Parathyroid adenoma (tissue), 2 donors: ENCODE measurements around the gene RASSF4.
A peak's percentile ranks its signal among the peaks of the same experiment; 100 is the strongest.

Experiments used
- H2AFZ ChIP-seq: fragments of 300-600 bp; sonication (generic); one replicate; pipeline ENCODE4 v1.7.0; 2017; ENCODE audit warnings: antibody characterized with exemption, mild to moderate bottlenecking
- H3K27ac ChIP-seq: fragments of 300-600 bp; sonication (generic); one replicate; pipeline ENCODE4 v1.7.0; 2017
- H3K27me3 ChIP-seq: fragments of 300-600 bp; sonication (generic); one replicate; pipeline ENCODE4 v1.7.0; 2017; ENCODE audit warnings: low read length; ENCODE audit not compliant: control insufficient read depth, insufficient read depth
- H3K36me3 ChIP-seq: fragments of 300-600 bp; sonication (generic); one replicate; pipeline ENCODE4 v1.7.0; 2017; ENCODE audit warnings: low read length; ENCODE audit not compliant: control insufficient read depth, insufficient read depth
- H3K4me1 ChIP-seq: fragments of 300-600 bp; sonication (generic); one replicate; pipeline ENCODE4 v1.7.0; 2017; ENCODE audit warnings: control low read depth
- H3K4me2 ChIP-seq: fragments of 300-600 bp; sonication (generic); one replicate; pipeline ENCODE4 v1.7.0; 2017; ENCODE audit warnings: low read length
- H3K4me3 ChIP-seq: fragments of 300-600 bp; sonication (generic); one replicate; pipeline ENCODE4 v1.7.0; 2017; ENCODE audit warnings: low read depth, low read length
- H3K79me2 ChIP-seq: fragments of 300-600 bp; sonication (generic); one replicate; pipeline ENCODE4 v1.7.0; 2017; ENCODE audit warnings: control low read depth
- H3K9ac ChIP-seq: fragments of 300-600 bp; sonication (generic); one replicate; pipeline ENCODE4 v1.7.0; 2017; ENCODE audit warnings: mild to moderate bottlenecking
- H3K9me3 ChIP-seq: fragments of 300-600 bp; sonication (generic); one replicate; pipeline ENCODE4 v1.7.0; 2017; ENCODE audit warnings: low read length; ENCODE audit not compliant: control insufficient read depth
- TF ChIP-seq, protein P1 (sequence below): fragments of 300-600 bp; sonication (generic); IDR thresholded peaks from one replicate; pipeline ENCODE4 v1.7.0; 2017; ENCODE audit warnings: antibody characterized with exemption, mild to moderate bottlenecking
- donor health status: primary hyperparathyroidism.

Gene RASSF4

GRCh38 chr10:45000138-45000751, 40.6 kb downstream of the RASSF4 start:
- peak overlapping the region; percentile 64 for H3K4me3 ChIP-seq
- H2AFZ ChIP-seq: peak overlapping the region; percentile 82
- H3K79me2 ChIP-seq: no peaks in the 10 kb centered on the region
- TF ChIP-seq, protein P1, sequence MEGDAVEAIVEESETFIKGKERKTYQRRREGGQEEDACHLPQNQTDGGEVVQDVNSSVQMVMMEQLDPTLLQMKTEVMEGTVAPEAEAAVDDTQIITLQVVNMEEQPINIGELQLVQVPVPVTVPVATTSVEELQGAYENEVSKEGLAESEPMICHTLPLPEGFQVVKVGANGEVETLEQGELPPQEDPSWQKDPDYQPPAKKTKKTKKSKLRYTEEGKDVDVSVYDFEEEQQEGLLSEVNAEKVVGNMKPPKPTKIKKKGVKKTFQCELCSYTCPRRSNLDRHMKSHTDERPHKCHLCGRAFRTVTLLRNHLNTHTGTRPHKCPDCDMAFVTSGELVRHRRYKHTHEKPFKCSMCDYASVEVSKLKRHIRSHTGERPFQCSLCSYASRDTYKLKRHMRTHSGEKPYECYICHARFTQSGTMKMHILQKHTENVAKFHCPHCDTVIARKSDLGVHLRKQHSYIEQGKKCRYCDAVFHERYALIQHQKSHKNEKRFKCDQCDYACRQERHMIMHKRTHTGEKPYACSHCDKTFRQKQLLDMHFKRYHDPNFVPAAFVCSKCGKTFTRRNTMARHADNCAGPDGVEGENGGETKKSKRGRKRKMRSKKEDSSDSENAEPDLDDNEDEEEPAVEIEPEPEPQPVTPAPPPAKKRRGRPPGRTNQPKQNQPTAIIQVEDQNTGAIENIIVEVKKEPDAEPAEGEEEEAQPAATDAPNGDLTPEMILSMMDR: no peak
- no peaks in the 10 kb centered on the region for H3K4me1 ChIP-seq
- H3K27ac ChIP-seq: peak overlapping the region; percentile 78
- H3K27me3 ChIP-seq: no peaks in the 10 kb centered on the region
- no peak overlapping the region for H3K9ac ChIP-seq
- H3K36me3 ChIP-seq: no peaks in the 10 kb centered on the region
- H3K4me2 ChIP-seq: peak overlapping the region; percentile 78
- no peaks in the 10 kb centered on the region for H3K9me3 ChIP-seq

DNA sequence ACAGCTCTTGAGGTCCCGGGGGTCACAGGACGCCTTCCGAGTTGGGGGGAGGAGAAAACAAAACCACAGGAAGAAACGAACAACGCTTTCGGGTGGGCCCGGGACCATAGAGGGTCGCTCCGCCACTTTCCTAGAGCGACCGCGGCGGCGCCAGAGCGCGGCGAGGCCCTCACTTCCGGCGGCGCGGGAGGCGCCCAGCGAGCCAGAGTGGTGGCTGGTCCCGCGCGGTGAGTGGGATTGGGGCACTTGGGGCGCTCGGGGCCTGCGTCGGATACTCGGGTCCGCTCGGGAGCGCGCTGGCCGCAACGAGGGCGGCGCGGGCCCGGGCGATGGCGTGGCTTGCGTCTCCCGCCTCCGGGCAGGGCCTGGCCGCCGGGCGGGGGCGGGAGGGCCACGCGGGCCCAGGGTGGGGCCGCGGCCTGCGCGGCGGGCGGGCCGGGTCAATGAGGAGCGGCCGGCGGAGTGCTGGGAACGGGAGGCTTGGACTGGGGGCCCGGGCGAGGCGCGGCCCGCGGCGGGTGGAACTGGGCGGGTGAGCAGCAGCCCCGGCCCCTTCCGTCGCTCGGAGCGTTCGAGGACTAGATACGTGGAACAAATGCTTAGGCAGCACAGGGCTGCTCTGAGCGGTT, 41.3 kb downstream of the RASSF4 start, which contains the start of gene ZNF22:
Gene ZNF22 (plus strand): TSS at position 172 of the 629 bp plus-strand sequence. CDS start 2,446 bp downstream, outside the sequence.
- no peaks in the 10 kb centered on the region for H3K36me3 ChIP-seq
- H3K9ac ChIP-seq: no peak within 1 kb of the TSS
- H3K27me3 ChIP-seq: no peaks in the 10 kb centered on the region
- TF ChIP-seq, protein P1: no peak
- peak within 1 kb of the TSS; percentile 78 for H3K27ac ChIP-seq
- H3K4me2 ChIP-seq: peak within 1 kb of the TSS; percentile 78
- peak within 1 kb of the TSS; percentile 64 for H3K4me3 ChIP-seq
- H2AFZ ChIP-seq: peak within 1 kb of the TSS; percentile 82
- H3K79me2 ChIP-seq: no peaks in the 10 kb centered on the region
- H3K9me3 ChIP-seq: no peaks in the 10 kb centered on the region
- no peaks in the 10 kb centered on the region for H3K4me1 ChIP-seq

- H3K9ac ChIP-seq: no peak overlapping the region
Observed at GRCh38 chr10:45001381-45002148, 42.0 kb downstream of the RASSF4 start.

DNA sequence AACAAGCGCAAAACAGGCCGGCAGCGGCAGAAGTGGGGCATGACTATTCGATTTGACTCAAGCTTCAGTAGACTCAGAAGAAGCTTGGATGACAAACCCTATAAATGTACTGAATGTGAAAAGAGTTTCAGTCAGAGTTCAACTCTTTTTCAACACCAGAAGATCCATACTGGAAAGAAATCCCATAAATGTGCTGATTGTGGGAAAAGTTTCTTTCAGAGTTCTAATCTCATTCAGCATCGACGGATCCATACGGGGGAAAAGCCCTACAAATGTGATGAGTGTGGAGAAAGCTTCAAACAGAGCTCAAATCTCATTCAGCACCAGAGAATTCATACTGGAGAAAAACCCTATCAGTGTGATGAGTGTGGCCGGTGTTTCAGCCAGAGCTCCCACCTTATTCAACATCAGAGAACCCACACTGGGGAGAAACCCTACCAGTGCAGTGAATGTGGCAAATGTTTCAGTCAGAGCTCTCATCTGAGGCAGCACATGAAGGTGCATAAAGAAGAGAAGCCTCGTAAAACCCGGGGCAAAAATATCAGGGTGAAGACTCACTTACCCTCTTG, 43.9 kb downstream of the RASSF4 start:
- TF ChIP-seq, protein P1: no peak
- H3K4me1 ChIP-seq: peaks cover 3% of the 10 kb centered on the region

More at GRCh38 chr10:45001381-45002148, 42.0 kb downstream of the RASSF4 start:
- Histone ChIP-seq H3K27ac (peak overlapping the region; percentile 78), H3K36me3 (no peaks in the 10 kb centered on the region), H3K79me2 (no peaks in the 10 kb centered on the region), H3K4me3 (peak overlapping the region; percentile 64), H3K9me3 (no peaks in the 10 kb centered on the region), H3K27me3 (no peaks in the 10 kb centered on the region), H3K4me1 (no peaks in the 10 kb centered on the region), H2AFZ (peak overlapping the region; percentile 82), H3K4me2 (peak overlapping the region; percentile 57)
- TF ChIP-seq, protein P1: no peak

More for the DNA sequence above, 43.9 kb downstream of the RASSF4 start:
- Histone ChIP-seq H3K9me3 (no peaks in the 10 kb centered on the region), H3K4me3 (no peak overlapping the region), H3K79me2 (no peaks in the 10 kb centered on the region), H3K27me3 (no peaks in the 10 kb centered on the region), H3K9ac (no peak overlapping the region), H3K27ac (no peak overlapping the region), H3K4me2 (no peak overlapping the region), H3K36me3 (no peaks in the 10 kb centered on the region), H2AFZ (no peak overlapping the region)
